SK-N-SH treated with all-trans-retinoic acid at 6 μM for 48 hours (cell line): ENCODE data around the gene FITM1.

Source experiments
- CREB5 ChIP-seq: fragments of 250-450 bp; sonication (Bioruptor Pico); IDR thresholded peaks from 2 replicates; pipeline ENCODE4 v1.5.1; 2020; ENCODE audit warnings: low read depth, mild to moderate bottlenecking, moderate library complexity
- GLIS3 ChIP-seq: fragments of 250-450 bp; sonication (Bioruptor Pico); IDR thresholded peaks from 2 replicates; pipeline ENCODE4 v1.5.0; 2020; ENCODE audit warnings: mild to moderate bottlenecking, moderate library complexity
- PATZ1 ChIP-seq: fragments of 250-450 bp; sonication (Bioruptor Pico); IDR thresholded peaks from 2 replicates; pipeline ENCODE4 v1.8.0; 2020; ENCODE audit warnings: mild to moderate bottlenecking, moderate library complexity, borderline replicate concordance
- PPARA ChIP-seq: fragments of 250-450 bp; sonication (Bioruptor Pico); IDR thresholded peaks from 2 replicates; pipeline ENCODE4 v1.5.0; 2020; ENCODE audit warnings: mild to moderate bottlenecking, borderline replicate concordance
- RARB ChIP-seq: fragments of 250-450 bp; sonication (Bioruptor Pico); IDR thresholded peaks from 2 replicates; pipeline ENCODE4 v1.8.0; 2021; ENCODE audit warnings: mild to moderate bottlenecking, moderate library complexity
- ZC3H10 ChIP-seq: fragments of 250-450 bp; sonication (Bioruptor Pico); IDR thresholded peaks from 2 replicates; pipeline ENCODE4 v1.5.1; 2021; ENCODE audit warnings: mild to moderate bottlenecking, moderate library complexity
- ZFP3 ChIP-seq: fragments of 250-450 bp; sonication (Bioruptor Pico); IDR thresholded peaks from 2 replicates; pipeline ENCODE4 v1.5.0; 2020; ENCODE audit warnings: mild to moderate bottlenecking, moderate library complexity
- TF ChIP-seq, protein P1 (sequence below): fragments of 250-450 bp; sonication (Bioruptor Pico); IDR thresholded peaks from 2 replicates; pipeline ENCODE4 v1.5.0; 2020; ENCODE audit warnings: mild to moderate bottlenecking, moderate library complexity
- TF ChIP-seq, protein P2 (sequence below): fragments of 250-450 bp; sonication (Bioruptor Pico); IDR thresholded peaks from 2 replicates; pipeline ENCODE4 v1.8.0; 2021; ENCODE audit warnings: low read depth, mild to moderate bottlenecking, moderate library complexity, borderline replicate concordance
- TF ChIP-seq, protein P3 (sequence below): fragments of 250-450 bp; sonication (Bioruptor Pico); IDR thresholded peaks from 2 replicates; pipeline ENCODE4 v1.5.1; 2021; ENCODE audit warnings: mild to moderate bottlenecking, moderate library complexity

GRCh38 chr14:24127673-24128072 is 2.8 kb upstream of the FITM1 start:
- TF ChIP-seq CREB5 (CRISPR knock-in tag) (no peak), GLIS3 (CRISPR knock-in tag) (no peak), RARB (CRISPR knock-in tag) (no peak), PPARA (CRISPR knock-in tag) (no peak), ZFP3 (no peak), ZC3H10 (no peak), PATZ1 (no peak)
- TF ChIP-seq, protein P1, sequence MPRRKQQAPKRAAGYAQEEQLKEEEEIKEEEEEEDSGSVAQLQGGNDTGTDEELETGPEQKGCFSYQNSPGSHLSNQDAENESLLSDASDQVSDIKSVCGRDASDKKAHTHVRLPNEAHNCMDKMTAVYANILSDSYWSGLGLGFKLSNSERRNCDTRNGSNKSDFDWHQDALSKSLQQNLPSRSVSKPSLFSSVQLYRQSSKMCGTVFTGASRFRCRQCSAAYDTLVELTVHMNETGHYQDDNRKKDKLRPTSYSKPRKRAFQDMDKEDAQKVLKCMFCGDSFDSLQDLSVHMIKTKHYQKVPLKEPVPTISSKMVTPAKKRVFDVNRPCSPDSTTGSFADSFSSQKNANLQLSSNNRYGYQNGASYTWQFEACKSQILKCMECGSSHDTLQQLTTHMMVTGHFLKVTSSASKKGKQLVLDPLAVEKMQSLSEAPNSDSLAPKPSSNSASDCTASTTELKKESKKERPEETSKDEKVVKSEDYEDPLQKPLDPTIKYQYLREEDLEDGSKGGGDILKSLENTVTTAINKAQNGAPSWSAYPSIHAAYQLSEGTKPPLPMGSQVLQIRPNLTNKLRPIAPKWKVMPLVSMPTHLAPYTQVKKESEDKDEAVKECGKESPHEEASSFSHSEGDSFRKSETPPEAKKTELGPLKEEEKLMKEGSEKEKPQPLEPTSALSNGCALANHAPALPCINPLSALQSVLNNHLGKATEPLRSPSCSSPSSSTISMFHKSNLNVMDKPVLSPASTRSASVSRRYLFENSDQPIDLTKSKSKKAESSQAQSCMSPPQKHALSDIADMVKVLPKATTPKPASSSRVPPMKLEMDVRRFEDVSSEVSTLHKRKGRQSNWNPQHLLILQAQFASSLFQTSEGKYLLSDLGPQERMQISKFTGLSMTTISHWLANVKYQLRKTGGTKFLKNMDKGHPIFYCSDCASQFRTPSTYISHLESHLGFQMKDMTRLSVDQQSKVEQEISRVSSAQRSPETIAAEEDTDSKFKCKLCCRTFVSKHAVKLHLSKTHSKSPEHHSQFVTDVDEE (CRISPR knock-in tag) = no peak
- TF ChIP-seq, protein P2, sequence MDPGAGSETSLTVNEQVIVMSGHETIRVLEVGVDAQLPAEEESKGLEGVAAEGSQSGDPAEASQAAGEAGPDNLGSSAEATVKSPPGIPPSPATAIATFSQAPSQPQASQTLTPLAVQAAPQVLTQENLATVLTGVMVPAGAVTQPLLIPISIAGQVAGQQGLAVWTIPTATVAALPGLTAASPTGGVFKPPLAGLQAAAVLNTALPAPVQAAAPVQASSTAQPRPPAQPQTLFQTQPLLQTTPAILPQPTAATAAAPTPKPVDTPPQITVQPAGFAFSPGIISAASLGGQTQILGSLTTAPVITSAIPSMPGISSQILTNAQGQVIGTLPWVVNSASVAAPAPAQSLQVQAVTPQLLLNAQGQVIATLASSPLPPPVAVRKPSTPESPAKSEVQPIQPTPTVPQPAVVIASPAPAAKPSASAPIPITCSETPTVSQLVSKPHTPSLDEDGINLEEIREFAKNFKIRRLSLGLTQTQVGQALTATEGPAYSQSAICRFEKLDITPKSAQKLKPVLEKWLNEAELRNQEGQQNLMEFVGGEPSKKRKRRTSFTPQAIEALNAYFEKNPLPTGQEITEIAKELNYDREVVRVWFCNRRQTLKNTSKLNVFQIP (CRISPR knock-in tag) = no peak
- TF ChIP-seq, protein P3, sequence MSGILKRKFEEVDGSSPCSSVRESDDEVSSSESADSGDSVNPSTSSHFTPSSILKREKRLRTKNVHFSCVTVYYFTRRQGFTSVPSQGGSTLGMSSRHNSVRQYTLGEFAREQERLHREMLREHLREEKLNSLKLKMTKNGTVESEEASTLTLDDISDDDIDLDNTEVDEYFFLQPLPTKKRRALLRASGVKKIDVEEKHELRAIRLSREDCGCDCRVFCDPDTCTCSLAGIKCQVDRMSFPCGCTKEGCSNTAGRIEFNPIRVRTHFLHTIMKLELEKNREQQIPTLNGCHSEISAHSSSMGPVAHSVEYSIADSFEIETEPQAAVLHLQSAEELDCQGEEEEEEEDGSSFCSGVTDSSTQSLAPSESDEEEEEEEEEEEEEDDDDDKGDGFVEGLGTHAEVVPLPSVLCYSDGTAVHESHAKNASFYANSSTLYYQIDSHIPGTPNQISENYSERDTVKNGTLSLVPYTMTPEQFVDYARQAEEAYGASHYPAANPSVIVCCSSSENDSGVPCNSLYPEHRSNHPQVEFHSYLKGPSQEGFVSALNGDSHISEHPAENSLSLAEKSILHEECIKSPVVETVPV = no peak
